Measurements from ENCODE around the gene SLC39A9.

DNA sequence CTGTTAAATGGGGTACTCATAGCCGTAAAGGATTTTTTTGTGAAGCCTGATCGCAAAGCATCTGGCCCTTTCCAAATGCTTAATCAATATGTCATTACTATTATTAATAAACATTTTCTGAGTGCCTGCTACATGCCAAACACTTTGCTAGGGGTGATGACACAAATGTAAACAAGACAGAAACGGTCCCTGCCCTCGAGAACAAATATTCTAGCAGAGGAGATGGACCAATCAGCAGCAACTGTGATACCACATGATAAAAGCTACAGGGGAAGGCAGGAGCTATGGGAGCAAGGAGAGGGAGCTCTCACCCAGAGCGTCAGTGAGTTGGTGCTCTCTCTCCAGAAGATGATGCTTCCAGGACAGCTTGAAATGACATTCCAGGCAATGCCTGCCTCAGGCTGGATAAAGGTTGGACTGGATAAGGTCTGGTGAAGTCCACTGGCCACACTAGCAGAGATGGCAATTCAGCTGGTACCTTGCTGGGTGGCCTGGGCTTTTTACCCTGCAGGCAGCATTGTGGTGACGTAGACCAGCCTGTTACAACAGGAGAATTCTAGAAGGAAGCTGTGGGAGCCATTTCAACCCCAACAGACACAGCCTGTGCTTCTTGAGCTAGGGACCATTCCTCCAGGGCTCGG is 41.5 kb upstream of the SLC39A9 start:
- no peak for TF ChIP-seq POLR2A (IDR thresholded peaks at IDR 0.05)
- TF ChIP-seq CTCF (IDR thresholded peaks at IDR 0.05 in 4 of 5, conservative IDR thresholded peaks at IDR 0.05 in 1 of 5), result no peak

Data from gastrocnemius medialis (tissue), 4 donors.